PC-3 (cell line): ENCODE results near the gene PSG6.
"Not testable (repeated sequence)": the region's sequence is repeated elsewhere in the genome, so short reads cannot be mapped to it uniquely, and the experiment has no call there.

Experiments used
- EZH2phosphoT487 ChIP-seq: fragments of 300-600 bp; sonication (generic); IDR thresholded peaks from 2 replicates; pipeline ENCODE4 v1.6.1; 2018; ENCODE audit warnings: mild to moderate bottlenecking, antibody characterized with exemption, low read length, borderline replicate concordance
- TF ChIP-seq, protein P1 (sequence below): fragments of 300-600 bp; sonication (generic); conservative IDR thresholded peaks from 2 replicates; pipeline ENCODE4 v1.5.1; 2017; ENCODE audit warnings: antibody characterized with exemption, low read depth, mild to moderate bottlenecking, low read length

DNA sequence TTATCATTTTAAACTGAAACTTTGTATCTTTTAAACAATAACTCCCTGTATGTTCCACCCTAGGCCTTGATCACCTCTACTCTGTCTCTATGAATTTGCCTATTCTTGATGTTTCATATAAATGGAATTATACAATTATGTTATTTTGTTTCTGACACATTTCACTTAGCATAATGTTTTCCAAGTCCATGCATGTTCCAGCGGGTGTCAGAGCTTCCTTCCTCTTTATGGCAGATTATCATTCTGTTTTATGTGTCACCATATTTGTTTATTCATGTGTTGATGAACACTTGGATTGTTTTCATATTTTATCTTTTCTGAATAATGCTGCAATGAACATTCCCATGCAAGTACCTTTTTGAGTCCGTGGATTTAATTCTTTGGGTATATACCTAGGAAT, 35.0 kb downstream of the PSG6 start:
- TF ChIP-seq, protein P1, sequence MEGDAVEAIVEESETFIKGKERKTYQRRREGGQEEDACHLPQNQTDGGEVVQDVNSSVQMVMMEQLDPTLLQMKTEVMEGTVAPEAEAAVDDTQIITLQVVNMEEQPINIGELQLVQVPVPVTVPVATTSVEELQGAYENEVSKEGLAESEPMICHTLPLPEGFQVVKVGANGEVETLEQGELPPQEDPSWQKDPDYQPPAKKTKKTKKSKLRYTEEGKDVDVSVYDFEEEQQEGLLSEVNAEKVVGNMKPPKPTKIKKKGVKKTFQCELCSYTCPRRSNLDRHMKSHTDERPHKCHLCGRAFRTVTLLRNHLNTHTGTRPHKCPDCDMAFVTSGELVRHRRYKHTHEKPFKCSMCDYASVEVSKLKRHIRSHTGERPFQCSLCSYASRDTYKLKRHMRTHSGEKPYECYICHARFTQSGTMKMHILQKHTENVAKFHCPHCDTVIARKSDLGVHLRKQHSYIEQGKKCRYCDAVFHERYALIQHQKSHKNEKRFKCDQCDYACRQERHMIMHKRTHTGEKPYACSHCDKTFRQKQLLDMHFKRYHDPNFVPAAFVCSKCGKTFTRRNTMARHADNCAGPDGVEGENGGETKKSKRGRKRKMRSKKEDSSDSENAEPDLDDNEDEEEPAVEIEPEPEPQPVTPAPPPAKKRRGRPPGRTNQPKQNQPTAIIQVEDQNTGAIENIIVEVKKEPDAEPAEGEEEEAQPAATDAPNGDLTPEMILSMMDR: not testable (repeated sequence)
- not testable (repeated sequence) for TF ChIP-seq EZH2phosphoT487
